Measurements from ENCODE around the gene RNASEH2A.
"Not testable (repeated sequence)": the region's sequence is repeated elsewhere in the genome, so short reads cannot be mapped to it uniquely, and the experiment has no call there.

Gene RNASEH2A

DNA sequence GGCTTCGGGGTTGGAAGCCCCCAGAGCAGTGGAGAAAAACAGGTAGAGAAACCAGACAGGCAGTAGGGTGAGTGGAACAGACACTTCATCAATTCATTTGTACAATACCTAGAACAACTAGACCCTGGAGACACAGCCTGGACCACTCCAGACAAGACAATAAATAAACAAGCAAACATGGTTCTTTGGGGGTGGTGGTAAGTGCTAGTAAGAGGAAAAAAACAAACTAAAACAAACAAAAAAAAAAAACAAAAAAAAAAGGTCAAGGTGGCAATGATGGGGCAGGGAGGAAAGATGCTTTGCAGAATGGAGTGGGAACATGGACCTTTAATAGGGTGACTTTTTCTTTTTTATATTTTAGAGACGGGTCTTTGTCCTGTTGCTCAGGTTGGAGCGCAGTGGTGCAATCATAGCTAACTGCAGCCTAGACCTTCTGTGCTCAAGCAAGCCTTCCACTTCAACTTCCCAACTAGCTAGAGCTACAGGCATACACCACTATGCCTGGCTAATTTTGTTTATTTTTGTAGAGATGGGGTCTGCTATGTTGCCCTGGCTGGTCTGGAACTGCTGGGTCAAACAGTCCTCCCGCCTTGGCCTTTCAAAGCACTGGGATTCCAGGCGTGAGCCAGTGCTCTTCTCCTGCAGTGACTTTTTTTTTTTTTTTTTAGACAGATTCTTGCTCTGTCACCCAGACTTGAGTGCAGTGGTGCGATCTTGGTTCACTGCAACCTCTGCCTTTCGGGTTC lies 12.0 kb upstream of the RNASEH2A start:
- DNase-seq, result no peak

- DNase-seq, result no peak
Measured at GRCh38 chr19:12794971-12795381, 11.4 kb upstream of the RNASEH2A start.

- DNase-seq, result peak; percentile 71
Measured at GRCh38 chr19:12796146-12797071, 10.0 kb upstream of the RNASEH2A start.

DNA sequence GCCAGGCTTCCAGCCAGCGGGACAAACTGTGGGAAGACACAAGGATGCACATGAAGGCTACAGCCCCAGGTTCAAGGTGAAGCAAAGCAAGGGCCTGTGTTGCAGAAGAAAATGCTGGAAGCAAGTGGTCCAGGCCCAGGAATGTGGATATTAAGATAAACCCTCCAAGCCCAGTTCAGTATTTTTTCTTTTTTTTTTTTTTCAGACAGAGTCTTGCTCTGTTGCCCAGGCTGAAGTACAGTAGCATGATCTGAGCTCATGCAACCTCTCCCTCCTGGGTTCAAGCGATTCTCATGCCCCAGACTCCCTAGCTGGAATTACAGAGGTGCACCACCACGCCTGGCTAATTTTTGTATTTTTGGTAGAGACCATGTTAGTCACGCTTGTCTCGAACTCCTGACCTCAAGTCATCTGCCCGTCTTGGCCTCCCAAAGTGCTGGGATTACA lies 9.2 kb upstream of the RNASEH2A start:
- DNase-seq, result no peak

DNA sequence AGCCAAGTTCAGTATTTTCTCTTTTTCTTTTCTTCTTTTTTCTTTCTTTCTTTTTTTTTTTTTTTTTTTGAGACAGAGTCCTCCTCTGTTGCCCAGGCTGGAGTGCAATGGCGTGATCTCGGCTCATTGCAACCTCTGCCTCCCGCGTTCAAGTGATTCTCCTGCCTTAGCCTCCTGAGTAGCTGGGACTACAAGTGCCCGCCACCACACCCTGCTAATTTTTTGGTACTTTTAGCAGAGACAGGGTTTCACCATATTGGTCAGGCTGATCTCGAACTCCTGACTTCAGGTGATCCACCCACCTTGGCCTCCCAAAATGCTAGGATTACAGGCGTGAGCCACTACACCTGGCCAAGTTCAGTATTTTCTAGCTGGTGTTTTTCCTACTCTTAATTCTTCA lies 8.8 kb upstream of the RNASEH2A start:
- DNase-seq, result not testable (repeated sequence)

- no peak for DNase-seq
Measured at GRCh38 chr19:12799742-12800465, 6.5 kb upstream of the RNASEH2A start.

DNA sequence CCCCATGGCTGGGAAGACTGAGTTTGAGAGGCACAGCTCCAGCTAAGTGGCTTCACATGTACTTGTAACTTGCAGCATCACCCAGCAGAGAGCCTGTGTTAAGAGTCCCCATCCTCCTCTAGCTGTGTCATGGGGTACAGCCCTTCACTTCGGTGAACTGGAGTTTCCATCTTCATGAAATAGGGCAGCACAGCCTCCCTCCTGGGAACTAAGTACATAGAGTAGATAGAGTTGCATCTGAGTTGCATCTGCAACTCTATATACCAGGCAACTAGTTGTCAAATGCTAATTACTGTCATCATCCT lies 6.0 kb upstream of the RNASEH2A start:
- DNase-seq, result no peak

- DNase-seq, result no peak
Measured at GRCh38 chr19:12800923-12801465, 5.4 kb upstream of the RNASEH2A start.

DNA sequence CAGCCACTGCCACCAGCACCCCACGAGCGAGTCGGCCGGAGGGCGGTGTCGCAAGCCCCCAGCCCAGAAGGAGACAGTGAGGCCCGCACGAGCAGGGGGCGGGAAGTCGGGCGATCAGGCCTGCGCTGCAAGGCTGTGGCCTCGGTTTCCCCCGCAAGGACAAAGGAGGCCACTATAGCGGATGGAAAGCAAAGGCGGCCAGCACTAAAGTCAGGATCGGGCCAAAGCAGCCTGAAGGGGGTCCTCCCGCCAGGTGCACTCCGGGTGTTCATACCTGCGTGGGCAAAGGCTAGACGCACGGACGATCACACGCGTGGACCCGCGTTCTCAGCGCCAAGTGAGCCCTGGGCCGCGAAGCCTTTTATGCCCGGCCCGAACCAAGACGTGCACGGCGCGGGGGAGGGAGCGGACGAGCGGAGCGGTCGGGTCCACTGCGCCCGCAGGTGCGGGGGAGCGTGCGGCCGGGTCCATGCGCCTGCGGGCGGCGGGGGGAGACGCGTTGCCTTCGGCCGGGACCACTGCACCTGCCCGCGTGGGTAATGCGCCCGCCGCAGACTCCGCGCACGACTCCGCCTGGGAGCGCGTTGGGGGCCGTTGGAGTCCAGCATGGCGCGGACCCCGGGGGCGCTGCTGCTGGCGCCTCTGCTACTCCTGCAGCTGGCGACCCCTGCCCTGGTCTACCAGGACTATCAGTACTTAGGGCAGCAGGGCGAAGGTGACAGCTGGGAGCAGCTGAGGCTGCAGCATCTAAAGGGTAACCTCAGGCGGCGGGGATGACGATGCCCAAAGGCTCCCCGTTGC lies 4.7 kb upstream of the RNASEH2A start, which contains the start of the genes PRDX2 and THSD8:
Gene PRDX2 (minus strand): TSS at position 335 of the 801 bp plus-strand sequence. CDS start 539 bp downstream, outside the sequence.
Gene THSD8 (plus strand): TSS at position 604 of the 801 bp plus-strand sequence. CDS start 3 bp downstream, at position 607.
- no peak for DNase-seq

DNA sequence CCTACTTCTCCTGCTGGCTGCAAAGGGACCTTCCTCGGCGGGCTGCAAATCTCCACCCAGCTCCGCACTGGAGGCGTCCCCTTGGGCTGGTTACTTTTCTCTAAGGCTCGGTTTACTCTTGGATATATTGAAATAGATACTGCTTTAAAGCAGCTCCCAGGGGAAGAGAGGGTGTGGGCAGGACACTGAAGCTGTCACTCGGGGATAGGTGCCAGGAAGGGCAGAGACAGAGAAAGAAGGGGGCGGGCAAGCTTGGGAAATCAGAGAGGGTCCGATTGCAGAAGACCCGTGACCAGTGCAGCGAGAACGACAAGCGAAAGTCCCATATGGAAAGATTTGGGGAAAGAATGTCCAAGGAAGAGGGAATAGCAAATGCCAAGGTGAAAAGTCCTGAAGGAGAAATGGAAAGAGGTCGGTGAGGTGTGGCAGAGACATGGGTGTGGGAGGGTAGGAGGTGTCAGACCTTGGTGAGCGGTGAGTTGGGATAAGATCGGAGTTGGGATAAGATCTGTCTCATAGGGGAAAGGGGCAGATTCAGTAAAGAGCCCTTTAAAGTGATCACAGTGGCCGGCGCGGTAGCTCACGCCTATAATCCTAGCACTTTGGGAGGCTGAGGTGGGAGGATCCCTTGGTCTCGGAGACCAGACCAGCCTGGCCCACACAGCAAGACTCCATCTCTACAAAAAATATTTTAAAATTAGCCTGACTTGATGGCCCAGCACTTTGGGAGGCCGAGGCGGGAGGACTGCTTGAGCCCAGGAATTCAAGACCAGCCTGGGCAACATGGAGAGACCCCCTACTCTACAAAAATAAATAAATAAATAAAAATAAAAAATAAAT lies 3.9 kb upstream of the RNASEH2A start:
- DNase-seq, result no peak

GRCh38 chr19:12804051-12804450 lies 2.3 kb upstream of the RNASEH2A start:
- no peak for DNase-seq

DNA sequence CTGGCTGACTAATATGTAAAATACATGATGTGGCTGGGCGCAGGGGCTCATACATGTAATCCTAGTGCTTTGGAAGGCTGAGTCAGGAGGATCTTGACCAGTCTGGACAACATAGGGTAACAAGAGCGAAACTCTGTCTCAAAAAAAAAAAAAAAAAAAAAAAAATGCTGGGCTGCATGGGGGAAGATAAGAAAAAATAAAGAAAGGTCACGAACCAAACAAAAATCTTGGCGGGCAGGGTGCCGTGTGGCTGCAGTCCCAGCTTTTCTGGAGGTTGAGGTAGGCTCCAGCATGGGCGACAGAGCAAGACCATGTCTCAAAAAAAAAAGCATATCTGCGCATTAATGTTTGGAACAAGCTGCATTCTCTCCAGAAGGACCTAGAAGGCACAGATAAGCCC lies 8.7 kb downstream of the RNASEH2A start:
- no peak for DNase-seq

- not testable (repeated sequence) for DNase-seq
Measured at GRCh38 chr19:12817188-12817587, 10.8 kb downstream of the RNASEH2A start.

- DNase-seq, result not testable (repeated sequence)
Measured at GRCh38 chr19:12817810-12818209, 11.4 kb downstream of the RNASEH2A start.

GRCh38 chr19:12821761-12822160 lies 15.4 kb downstream of the RNASEH2A start:
- no peak for DNase-seq

GRCh38 chr19:12825254-12826131 lies 19.1 kb downstream of the RNASEH2A start:
- no peak for DNase-seq

DNA sequence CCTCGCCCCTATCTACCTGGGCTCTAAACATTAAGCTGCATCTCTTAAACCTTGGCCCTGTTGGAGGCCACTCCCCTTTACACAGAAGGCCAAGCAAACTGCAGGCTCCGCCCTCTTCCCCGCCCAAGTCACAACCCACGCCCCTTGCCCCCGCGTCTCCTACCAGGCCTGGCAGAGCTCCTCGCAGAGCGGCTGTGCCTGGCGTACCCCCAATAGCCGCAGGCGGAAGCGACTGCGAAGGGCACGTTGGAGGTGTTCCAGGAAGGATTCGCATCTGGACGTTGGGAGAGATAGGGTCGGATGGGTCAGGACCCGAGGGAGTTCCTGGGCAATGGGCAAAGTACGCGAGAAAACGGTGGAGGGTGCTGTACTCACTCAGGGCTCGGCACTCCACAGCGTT lies 22.1 kb downstream of the RNASEH2A start:
- DNase-seq, result no peak

GRCh38 chr19:12833418-12833737 lies 27.0 kb downstream of the RNASEH2A start:
- DNase-seq, result no peak

- no peak for DNase-seq
Measured at GRCh38 chr19:12833738-12834565, 27.6 kb downstream of the RNASEH2A start.

Data from GDM1 (cell line).